Lower lobe of right lung (tissue), 2 donors: ENCODE results near the gene ABCC5. TPM values are rescaled to one million over a fixed set of nuclear protein-coding genes. Genes with fewer than 3 reads are reported as not detected.

Experiments
- ATAC-seq, 2 donors: fragments of 200-7000 bp; cut with Tn5 transposase; one replicate each; pipeline ENCODE4 v1.9.1; 2020 to 2022; ENCODE audit warnings: mild to moderate bottlenecking in 2 of 2, moderate library complexity in 2 of 2
- DNase-seq: peaks from one replicate; pipeline ENCODE4 v3.0.0-alpha.2; 2020
- H3K27ac ChIP-seq: fragments of 200-600 bp; one replicate; pipeline ENCODE4 v1.8.0; 2022
- H3K27me3 ChIP-seq: fragments of 200-600 bp; one replicate; pipeline ENCODE4 v1.8.0; 2022; ENCODE audit warnings: low read depth
- H3K36me3 ChIP-seq: fragments of 200-600 bp; one replicate; pipeline ENCODE4 v1.8.0; 2022; ENCODE audit warnings: mild to moderate bottlenecking
- H3K4me1 ChIP-seq: fragments of 200-600 bp; one replicate; pipeline ENCODE4 v1.8.0; 2022
- H3K4me3 ChIP-seq: fragments of 200-600 bp; one replicate; pipeline ENCODE4 v1.8.0; 2022; ENCODE audit warnings: mild to moderate bottlenecking
- H3K9me3 ChIP-seq: fragments of 200-600 bp; one replicate; pipeline ENCODE4 v1.8.0; 2022
- CTCF ChIP-seq: fragments of 200-600 bp; IDR thresholded peaks from one replicate; pipeline ENCODE4 v1.8.0; 2022; ENCODE audit warnings: antibody characterized with exemption, mild to moderate bottlenecking
- intact Hi-C: fragments of 100-400 bp; cut with DNase I; formaldehyde crosslinking; loops from one replicate; pipeline ENCODE4 v1.11.0; 2022
- total RNA-seq: library from RNA; stranded (reverse); fragmentation: NEBNext Ultra II Directional; extraction: Animal tissue kit (Norgen Biotek cat#: 25700); gene quantifications from one replicate; pipeline ENCODE4 v1.2.1, GENCODE V29; 2021
- donor health status: DM: no; HTN: yes; CAD: no; lungs with severe emphysema.

Gene ABCC5
- total RNA-seq, 1 donor from 2014 or later = 38.0 TPM

GRCh38 chr3:184052767-184053166 lies 35.1 kb upstream of the ABCC5 start, which contains the start of gene HTR3C:
HTR3C (plus strand) TSS chr3:184053047; CDS start chr3:184053081, 34 bp downstream.
- Histone ChIP-seq H3K27ac (no peak within 1 kb of the TSS), H3K36me3 (no peaks in the 10 kb centered on the region), H3K27me3 (no peaks in the 10 kb centered on the region), H3K9me3 (no peaks in the 10 kb centered on the region), H3K4me1 (no peaks in the 10 kb centered on the region), H3K4me3 (no peak within 1 kb of the TSS)
- intact Hi-C loops = no loop called here
- TF ChIP-seq CTCF = no peak
- ATAC-seq = no peak
- no peak for DNase-seq

- ATAC-seq (no peak), DNase-seq (no peak)
- Histone ChIP-seq H3K4me1 (no peaks in the 10 kb centered on the region), H3K27ac (no peak overlapping the region), H3K9me3 (no peaks in the 10 kb centered on the region), H3K4me3 (no peak overlapping the region), H3K27me3 (no peaks in the 10 kb centered on the region), H3K36me3 (no peaks in the 10 kb centered on the region)
- intact Hi-C loops = no loop called here
- TF ChIP-seq CTCF = no peak
Measured at GRCh38 chr3:184050217-184050847, 32.6 kb upstream of the ABCC5 start.

- H3K27me3 ChIP-seq = no peaks in the 10 kb centered on the region
- intact Hi-C loops = no loop called here
- no peak for TF ChIP-seq CTCF
- no peaks in the 10 kb centered on the region for H3K4me1 ChIP-seq
- H3K36me3 ChIP-seq = no peaks in the 10 kb centered on the region
- DNase-seq (no peak), ATAC-seq (no peak)
- H3K9me3 ChIP-seq = no peaks in the 10 kb centered on the region
- no peak overlapping the region for H3K27ac ChIP-seq
- no peak overlapping the region for H3K4me3 ChIP-seq
Measured at GRCh38 chr3:184045995-184046394, 28.3 kb upstream of the ABCC5 start.

GRCh38 chr3:184042617-184043016 lies 24.9 kb upstream of the ABCC5 start:
- no peaks in the 10 kb centered on the region for H3K27me3 ChIP-seq
- ATAC-seq = no peak
- no peaks in the 10 kb centered on the region for H3K36me3 ChIP-seq
- DNase-seq = no peak
- no peak for TF ChIP-seq CTCF
- H3K4me1 ChIP-seq = peaks cover 5% of the 10 kb centered on the region
- intact Hi-C loops = no loop called here
- no peaks in the 10 kb centered on the region for H3K9me3 ChIP-seq
- no peak overlapping the region for H3K4me3 ChIP-seq
- no peak overlapping the region for H3K27ac ChIP-seq

GRCh38 chr3:184040010-184040409 lies 22.3 kb upstream of the ABCC5 start:
- no peaks in the 10 kb centered on the region for H3K9me3 ChIP-seq
- TF ChIP-seq CTCF = peak; percentile 25
- no peaks in the 10 kb centered on the region for H3K27me3 ChIP-seq
- H3K36me3 ChIP-seq = no peaks in the 10 kb centered on the region
- H3K27ac ChIP-seq = no peak overlapping the region
- H3K4me1 ChIP-seq = peaks cover 5% of the 10 kb centered on the region
- no peak overlapping the region for H3K4me3 ChIP-seq
- DNase-seq = no peak
- intact Hi-C loops = no loop called here
- peak; percentile 33 to 58 for ATAC-seq
